Right kidney (tissue), 1 donor: ENCODE data around the gene PAGE2B.
"Not testable (repeated sequence)": the region's sequence is repeated elsewhere in the genome, so short reads cannot be mapped to it uniquely, and the experiment has no call there.

Experiments used
- DNase-seq: peaks from one replicate; pipeline ENCODE4 v3.0.0-alpha.2; 2016

The PAGE2B gene

GRCh38 chrX:55109306-55109705, 34.5 kb downstream of the PAGE2B start:
- no peak for DNase-seq

GRCh38 chrX:55111578-55112254, 36.9 kb downstream of the PAGE2B start:
- DNase-seq = no peak

DNA sequence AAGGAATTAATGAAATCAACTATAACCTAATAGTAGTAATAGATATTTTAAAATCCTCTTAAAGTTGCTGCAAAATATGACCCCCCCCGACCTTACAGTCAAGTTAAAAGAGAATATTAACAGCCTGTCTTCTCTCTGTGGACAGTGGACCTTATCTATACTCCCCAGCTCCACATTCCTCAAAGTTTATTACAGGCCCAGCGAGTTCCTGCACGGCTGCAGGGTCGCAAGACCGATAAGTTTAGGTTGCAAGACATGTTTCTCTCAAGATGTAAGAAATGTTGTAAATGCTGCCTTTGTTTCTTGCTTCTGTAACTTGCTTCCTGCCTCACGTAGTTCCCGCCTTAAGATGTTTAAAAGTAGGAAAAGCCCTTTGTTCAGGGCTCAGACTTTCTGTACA, 41.8 kb downstream of the PAGE2B start:
- not testable (repeated sequence) for DNase-seq

DNA sequence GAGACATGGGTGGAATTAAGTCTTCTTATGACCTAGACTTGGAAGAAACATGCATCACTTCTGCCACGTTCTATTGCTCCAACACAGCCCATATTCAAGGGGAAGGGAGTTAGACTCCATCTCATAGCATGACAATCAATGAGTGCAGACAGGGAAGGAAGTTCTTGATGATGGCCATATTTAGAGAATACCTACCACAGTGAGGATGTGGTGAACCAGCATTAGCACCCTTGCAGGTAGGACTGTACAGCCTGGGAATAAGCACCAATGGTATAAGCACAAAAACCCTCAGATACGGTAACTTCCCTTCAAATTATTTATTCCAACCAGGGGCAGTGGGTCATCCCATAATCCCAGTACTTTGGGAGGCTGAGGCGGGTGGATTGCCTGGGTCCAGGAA, 43.7 kb downstream of the PAGE2B start:
- no peak for DNase-seq

- DNase-seq = no peak
These were observed 44.4 kb downstream of the PAGE2B start for GRCh38 chrX:55119271-55119670.

DNA sequence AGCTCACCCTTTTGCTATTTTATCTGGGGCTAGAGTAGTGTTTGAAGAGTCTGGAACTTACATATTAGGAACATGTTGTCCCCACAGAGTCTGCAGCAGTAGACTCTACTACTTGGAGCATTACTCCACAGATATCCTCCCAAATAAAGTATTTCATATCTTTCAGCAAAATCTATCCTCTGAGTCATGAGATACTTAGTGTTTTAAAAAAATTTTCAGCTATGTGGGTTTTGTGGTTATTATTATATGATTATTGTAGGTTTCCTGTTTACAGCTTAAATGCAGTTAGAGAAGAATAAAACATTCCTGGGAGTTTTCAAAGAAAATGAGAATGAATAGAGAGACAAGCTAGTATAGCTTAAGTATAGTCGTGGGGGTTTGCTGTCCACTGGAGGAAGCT, 44.9 kb downstream of the PAGE2B start:
- no peak for DNase-seq

- no peak for DNase-seq
These were observed 46.0 kb downstream of the PAGE2B start for GRCh38 chrX:55120761-55121358.

DNA sequence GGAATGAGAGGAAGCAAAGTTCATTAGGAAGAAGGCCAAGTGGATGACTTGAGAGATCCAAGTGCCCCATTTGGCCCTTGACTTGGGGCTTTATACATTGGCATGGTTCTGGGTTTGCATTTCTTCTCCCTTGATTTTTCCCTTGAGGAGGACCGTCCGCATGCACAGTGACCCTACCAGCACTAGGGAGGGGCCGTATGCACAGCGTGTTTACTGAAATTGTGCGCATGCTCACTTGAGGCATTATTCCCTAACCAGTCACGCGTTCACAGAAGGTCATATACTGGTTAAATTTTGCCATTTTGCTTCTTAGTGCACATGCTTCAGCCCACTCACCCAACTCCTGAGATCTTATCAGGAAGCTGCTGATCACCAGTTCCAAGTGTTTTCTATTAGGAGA, 49.1 kb downstream of the PAGE2B start:
- DNase-seq = no peak

DNA sequence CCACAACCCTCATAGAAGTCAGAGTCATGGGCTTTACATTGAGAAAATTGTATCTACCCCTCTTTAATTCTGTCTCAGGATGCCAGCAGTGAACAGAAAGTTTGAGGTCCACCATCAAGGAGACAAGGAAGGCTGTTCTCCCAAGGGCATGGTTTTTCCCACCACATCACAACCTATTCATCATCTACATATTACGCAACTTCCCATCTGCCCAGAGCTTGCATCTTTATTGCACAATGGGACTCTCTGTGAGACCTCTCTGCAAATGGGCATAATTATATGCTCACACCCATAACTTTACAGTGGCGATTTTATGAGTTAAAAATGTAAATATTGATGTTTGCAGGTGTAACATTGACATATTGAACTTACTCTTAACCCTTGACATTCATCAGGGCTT, 52.9 kb downstream of the PAGE2B start:
- DNase-seq = no peak
